PFSK-1 (cell line): ENCODE data around the gene DST.

Source experiments
- FOXP2 ChIP-seq: optimal IDR thresholded peaks from 2 replicates; pipeline ENCODE3; 2011; ENCODE audit warnings: borderline replicate concordance, control low read depth, inconsistent platforms; ENCODE audit not compliant: insufficient read depth; ENCODE audit errors: extremely low read length, extremely low read depth
- POLR2AphosphoS5 ChIP-seq: IDR thresholded peaks from 2 replicates; pipeline ENCODE4 v1.6.1; 2012; ENCODE audit warnings: low read depth, mild to moderate bottlenecking, control low read depth, low read length, moderate library complexity
- REST ChIP-seq, 2 experiments: IDR thresholded peaks; 2 replicates each; pipeline versions ENCODE4 v1.6.1 to v1.8.0; 2011 to 2012; ENCODE audit warnings: low read depth in 2 of 2, low read length in 2 of 2, control low read depth in 1 of 2, inconsistent platforms in 1 of 2, mild to moderate bottlenecking in 1 of 2, moderate library complexity in 1 of 2; ENCODE audit not compliant: insufficient read depth in 1 of 2
- SIN3A ChIP-seq: IDR thresholded peaks from 2 replicates; pipeline ENCODE4 v1.6.1; 2012; ENCODE audit warnings: mild to moderate bottlenecking, low read length, moderate library complexity, borderline replicate concordance; ENCODE audit not compliant: insufficient read depth
- TAF1 ChIP-seq: IDR thresholded peaks from 2 replicates; pipeline ENCODE4 v1.6.1; 2012; ENCODE audit warnings: low read length, control low read depth, borderline replicate concordance; ENCODE audit not compliant: insufficient read depth

Gene DST

GRCh38 chr6:56490993-56491392 lies 151.7 kb downstream of the DST start:
- TF ChIP-seq REST (IDR thresholded peaks at IDR 0.05; ENCODE audit: insufficient read depth in 1 of 2, low read depth in 2 of 2, low read length in 2 of 2) (no peak), FOXP2 (no peak), TAF1 (no peak), SIN3A (no peak), POLR2AphosphoS5 (no peak)

GRCh38 chr6:56489559-56489958 lies 153.1 kb downstream of the DST start:
- TF ChIP-seq POLR2AphosphoS5: no peak
- TF ChIP-seq REST (IDR thresholded peaks at IDR 0.05; ENCODE audit: insufficient read depth in 1 of 2, low read depth in 2 of 2, low read length in 2 of 2): no peak
- no peak for TF ChIP-seq FOXP2

- TF ChIP-seq POLR2AphosphoS5 (no peak), TAF1 (no peak), REST (IDR thresholded peaks at IDR 0.05; ENCODE audit: insufficient read depth in 1 of 2, low read depth in 2 of 2, low read length in 2 of 2) (no peak), SIN3A (no peak), FOXP2 (no peak)
Observed at GRCh38 chr6:56488281-56488680, 154.4 kb downstream of the DST start.

- TF ChIP-seq TAF1 (no peak), REST (IDR thresholded peaks at IDR 0.05; ENCODE audit: insufficient read depth in 1 of 2, low read depth in 2 of 2, low read length in 2 of 2) (no peak), SIN3A (no peak), FOXP2 (no peak), POLR2AphosphoS5 (no peak)
Observed at GRCh38 chr6:56486681-56487080, 156.0 kb downstream of the DST start.

- no peak for TF ChIP-seq TAF1
- no peak for TF ChIP-seq SIN3A
- TF ChIP-seq FOXP2: no peak
Observed at GRCh38 chr6:56484669-56485068, 158.0 kb downstream of the DST start.

- TF ChIP-seq TAF1 (no peak), POLR2AphosphoS5 (no peak)
Observed at GRCh38 chr6:56483929-56484328, 158.8 kb downstream of the DST start.
